H1 (cell line): Measurements from ENCODE around the gene C14orf93. TPM values are rescaled to one million over a fixed set of nuclear protein-coding genes. Genes with fewer than 3 reads are reported as not detected.

ENCODE experiments used
- CTCF ChIA-PET: fragments of 300-600 bp; sonication (Branson Sonifier 250); formaldehyde crosslinking; loops from one replicate; lab custom pipeline; 2021; ENCODE audit not compliant: partially characterized antibody; lab: Charles Lee
- POLR2A ChIA-PET: fragments of 300-600 bp; sonication (Branson Sonifier 250); formaldehyde crosslinking; loops from one replicate; lab custom pipeline; 2021; ENCODE audit warnings: inconsistent platforms; ENCODE audit not compliant: partially characterized antibody; lab: Charles Lee
- DNase-seq, 2 experiments: peaks; one replicate each; pipeline versions ENCODE4 v3.0.0 to v3.0.0-alpha.2; 2010 to 2022; ENCODE audit warnings: low spot score in 2 of 2, low read depth in 1 of 2, mixed read lengths in 1 of 2
- FAIRE-seq: peaks from 2 replicates; lab custom pipeline; 2011; peaks lifted over from hg19 to GRCh38; lab: Jason Lieb, UNC
- H2AFZ ChIP-seq: 2 replicates; pipeline ENCODE4 v1.8.1; 2012; ENCODE audit warnings: low read length, inconsistent platforms
- H2AK5ac ChIP-seq: 2 replicates; pipeline ENCODE4 v1.6.1; 2013; ENCODE audit warnings: low read depth, low read length
- H2BK120ac ChIP-seq: replicated peaks from 2 replicates; pipeline ENCODE3; 2013; ENCODE audit warnings: low read depth, low read length, inconsistent platforms
- H2BK12ac ChIP-seq: 2 replicates; pipeline ENCODE4 v1.6.1; 2013; ENCODE audit warnings: low read depth, low read length
- H2BK15ac ChIP-seq: 2 replicates; pipeline ENCODE4 v1.6.1; 2013; ENCODE audit warnings: low read length
- H2BK20ac ChIP-seq: 2 replicates; pipeline ENCODE4 v1.6.1; 2013; ENCODE audit warnings: low read length
- H2BK5ac ChIP-seq: 2 replicates; pipeline ENCODE4 v1.6.1; 2013; ENCODE audit warnings: low read depth, low read length
- H3K14ac ChIP-seq: 2 replicates; pipeline ENCODE4 v1.6.1; 2013; ENCODE audit warnings: inconsistent platforms; ENCODE audit not compliant: insufficient read length
- H3K18ac ChIP-seq: 2 replicates; pipeline ENCODE4 v1.6.1; 2013; ENCODE audit warnings: low read length; ENCODE audit errors: extremely low read depth
- H3K23ac ChIP-seq: 2 replicates; pipeline ENCODE4 v1.6.1; 2013; ENCODE audit warnings: inconsistent platforms; ENCODE audit not compliant: insufficient read length
- H3K23me2 ChIP-seq: 2 replicates; pipeline ENCODE4 v1.6.1; 2013; ENCODE audit warnings: low read depth, low read length
- H3K27ac ChIP-seq: 2 replicates; pipeline ENCODE4 v1.6.1; 2011; ENCODE audit warnings: low read depth, low read length, inconsistent platforms
- H3K27me3 ChIP-seq, 4 experiments: replicated peaks in 1 of 4; 1 replicate in 1 of 4; 2 replicates in 3 of 4; pipeline versions ENCODE4 v1.6.1 to v1.8.1; 2011 to 2013; ENCODE audit warnings: low read length in 3 of 4, mild to moderate bottlenecking in 3 of 4, inconsistent platforms in 2 of 4, mixed read lengths in 2 of 4, moderate library complexity in 1 of 4; ENCODE audit not compliant: control insufficient read depth in 3 of 4, insufficient read depth in 3 of 4; ENCODE audit errors: extremely low read depth in 1 of 4
- H3K36me3 ChIP-seq, 4 experiments: 2 replicates each; pipeline versions ENCODE4 v1.6.1 to v1.8.1; 2011 to 2013; ENCODE audit warnings: mild to moderate bottlenecking in 4 of 4, low read length in 3 of 4, moderate library complexity in 2 of 4, control low read depth in 1 of 4, inconsistent platforms in 1 of 4; ENCODE audit not compliant: insufficient read depth in 4 of 4, control insufficient read depth in 2 of 4
- H3K4ac ChIP-seq: replicated peaks from 2 replicates; pipeline ENCODE3; 2013; ENCODE audit warnings: low read length, low read depth, mixed read lengths, inconsistent platforms; ENCODE audit not compliant: insufficient read length
- H3K4me1 ChIP-seq, 4 experiments: replicated peaks in 1 of 4; 1 replicate in 1 of 4; 2 replicates in 3 of 4; pipeline versions ENCODE4 v1.6.1 to v1.8.1; 2011 to 2013; ENCODE audit warnings: low read length in 3 of 4, inconsistent platforms in 2 of 4, mixed read lengths in 1 of 4; ENCODE audit not compliant: insufficient read depth in 4 of 4, control insufficient read depth in 3 of 4
- H3K4me2 ChIP-seq, 2 experiments: 2 replicates each; pipeline versions ENCODE4 v1.6.1 to v1.8.1; 2011 to 2013; ENCODE audit warnings: low read depth in 2 of 2, low read length in 2 of 2, control low read depth in 1 of 2, inconsistent platforms in 1 of 2, mild to moderate bottlenecking in 1 of 2; ENCODE audit not compliant: insufficient read depth in 1 of 2
- H3K4me3 ChIP-seq, 4 experiments: fragments of 200-600, 300-600 bp in 1 of 4; sonication (generic), shearing (Covaris generic), sonication (Bioruptor Twin) in 1 of 4; 2 replicates each; pipeline versions ENCODE4 v1.5.1 to v1.8.1; 2011 to 2016; ENCODE audit warnings: low read length in 4 of 4, low read depth in 3 of 4, control low read depth in 2 of 4, inconsistent platforms in 2 of 4, mild to moderate bottlenecking in 2 of 4, mixed read lengths in 1 of 4, moderate library complexity in 1 of 4; ENCODE audit not compliant: insufficient read depth in 2 of 4; ENCODE audit errors: extremely low read depth in 1 of 4
- H3K56ac ChIP-seq: replicated peaks from 2 replicates; pipeline ENCODE3; 2013; ENCODE audit warnings: low read depth, mild to moderate bottlenecking, mixed read lengths, low read length, inconsistent platforms; ENCODE audit not compliant: insufficient read length
- H3K79me1 ChIP-seq: 2 replicates; pipeline ENCODE4 v1.6.1; 2013; ENCODE audit warnings: low read depth, low read length, control low read depth
- H3K79me2 ChIP-seq, 2 experiments: 2 replicates each; pipeline versions ENCODE4 v1.6.1 to v1.8.1; 2012 to 2013; ENCODE audit warnings: low read length in 2 of 2, mild to moderate bottlenecking in 2 of 2, inconsistent platforms in 1 of 2; ENCODE audit not compliant: insufficient read depth in 2 of 2, control insufficient read depth in 1 of 2
- H3K9ac ChIP-seq, 4 experiments: replicated peaks in 1 of 4; 1 replicate in 1 of 4; 2 replicates in 3 of 4; pipeline versions ENCODE4 v1.6.1 to v1.8.1; 2011 to 2013; ENCODE audit warnings: low read depth in 3 of 4, low read length in 3 of 4, control low read depth in 2 of 4, mild to moderate bottlenecking in 2 of 4, moderate library complexity in 2 of 4, inconsistent platforms in 1 of 4; ENCODE audit errors: extremely low read depth in 1 of 4
- H3K9me3 ChIP-seq, 2 experiments: 2 replicates each; pipeline versions ENCODE4 v1.6.1 to v1.8.1; 2012 to 2013; ENCODE audit warnings: mild to moderate bottlenecking in 2 of 2, moderate library complexity in 2 of 2, control low read depth in 1 of 2, inconsistent platforms in 1 of 2, low read depth in 1 of 2, low read length in 1 of 2, mixed read lengths in 1 of 2; ENCODE audit not compliant: insufficient read depth in 2 of 2
- H4K20me1 ChIP-seq, 2 experiments: replicated peaks in 1 of 2; 2 replicates each; pipeline versions ENCODE3 to v1.8.1; 2011 to 2013; ENCODE audit warnings: inconsistent platforms in 2 of 2, low read length in 2 of 2, mild to moderate bottlenecking in 1 of 2; ENCODE audit not compliant: insufficient read depth in 2 of 2, control insufficient read depth in 1 of 2
- H4K5ac ChIP-seq: 2 replicates; pipeline ENCODE4 v1.6.1; 2013; ENCODE audit warnings: low read length, low read depth, mixed read lengths, inconsistent platforms; ENCODE audit not compliant: insufficient read length
- H4K8ac ChIP-seq: 2 replicates; pipeline ENCODE4 v1.8.0; 2013; ENCODE audit warnings: mild to moderate bottlenecking, moderate library complexity, low read length, inconsistent platforms; ENCODE audit not compliant: insufficient read depth; ENCODE audit errors: extremely low read depth
- H4K91ac ChIP-seq: replicated peaks from 2 replicates; pipeline ENCODE3; 2013; ENCODE audit warnings: low read length, mixed read lengths, inconsistent platforms; ENCODE audit not compliant: insufficient read length
- CBX5 ChIP-seq: fragments of 300-800, 300-1000 bp; sonication (generic); IDR thresholded peaks from 2 replicates; pipeline ENCODE4 v1.7.1; 2016; ENCODE audit warnings: antibody characterized with exemption, low read length, low read depth
- JUND ChIP-seq: IDR thresholded peaks from 2 replicates; pipeline ENCODE4 v1.6.1; 2011; ENCODE audit warnings: mild to moderate bottlenecking, improper control_type of control experiment, low read length
- KDM1A ChIP-seq: fragments of 200-600, 300-600 bp; sonication (generic); IDR thresholded peaks from 2 replicates; pipeline ENCODE4 v1.7.1; 2016; ENCODE audit warnings: mild to moderate bottlenecking, low read length, borderline replicate concordance
- NRF1 ChIP-seq: IDR thresholded peaks from 2 replicates; pipeline ENCODE4 v1.6.1; 2011; ENCODE audit warnings: mild to moderate bottlenecking, low read depth, low read length, improper control_type of control experiment
- POLR2AphosphoS5 ChIP-seq: IDR thresholded peaks from 2 replicates; pipeline ENCODE4 v1.6.1; 2011; ENCODE audit warnings: low read depth, low read length
- RAD21 ChIP-seq, 2 experiments: IDR thresholded peaks in 1 of 2; conservative IDR thresholded peaks in 1 of 2; 2 replicates each; pipeline ENCODE4 v1.6.1; 2011; ENCODE audit warnings: low read depth in 2 of 2, low read length in 2 of 2, improper control_type of control experiment in 1 of 2, inconsistent platforms in 1 of 2, mild to moderate bottlenecking in 1 of 2, moderate library complexity in 1 of 2
- SAP30 ChIP-seq: fragments of 300-600 bp; sonication (generic); IDR thresholded peaks from 2 replicates; pipeline ENCODE4 v1.7.1; 2012; ENCODE audit warnings: low read length, moderate library complexity, mild to moderate bottlenecking, inconsistent platforms; ENCODE audit not compliant: insufficient read depth, insufficient replicate concordance
- WGBS, 2 experiments: shearing (Covaris generic) in 1 of 2; methylation state at CpG; one replicate each; pipeline versions ENCODE4 v1.1.6 to v1.1.7; 2013 to 2015; ENCODE audit warnings: low lambda C conversion rate in 2 of 2, mixed read lengths in 2 of 2, inconsistent platforms in 1 of 2, low coverage in 1 of 2, missing lambda C conversion rate in 1 of 2; ENCODE audit not compliant: insufficient replicate concordance in 2 of 2, insufficient coverage in 1 of 2, insufficient read length in 1 of 2; ENCODE audit errors: extremely low coverage in 1 of 2, missing lambda C conversion rate in 1 of 2; 5-methylcytosine and 5-hydroxymethylcytosine counted together
- polyA plus RNA-seq, 7 experiments: library from polyadenylated mRNA; depleted of rRNA in 3 of 7; stranded (reverse) in 5 of 7; unstranded in 2 of 7; fragments of >200 nt in 5 of 7; fragments of 200-250 nt in 2 of 7; gene quantifications; 1 replicate in 5 of 7; 2 replicates in 1 of 7; 4 replicates in 1 of 7; pipeline versions ENCODE4 v1.2.1 to v1.2.3, GENCODE V29; 2011 to 2013; ENCODE audit warnings: missing spikeins in 2 of 7, mixed read lengths in 2 of 7
- total RNA-seq: library from RNA; stranded (reverse); fragmentation: NEBNext Ultra II Directional; extraction: Animal tissue kit (Norgen Biotek cat#: 25700); gene quantifications from 2 replicates; pipeline ENCODE4 v1.2.1, GENCODE V29; 2021

Gene C14orf93
- total and polyA plus RNA-seq, 2 of the 8 experiments (the other 6 are each of a cell fraction or from before 2014, with no cell fraction given), result 7.8 to 8.2 TPM

DNA sequence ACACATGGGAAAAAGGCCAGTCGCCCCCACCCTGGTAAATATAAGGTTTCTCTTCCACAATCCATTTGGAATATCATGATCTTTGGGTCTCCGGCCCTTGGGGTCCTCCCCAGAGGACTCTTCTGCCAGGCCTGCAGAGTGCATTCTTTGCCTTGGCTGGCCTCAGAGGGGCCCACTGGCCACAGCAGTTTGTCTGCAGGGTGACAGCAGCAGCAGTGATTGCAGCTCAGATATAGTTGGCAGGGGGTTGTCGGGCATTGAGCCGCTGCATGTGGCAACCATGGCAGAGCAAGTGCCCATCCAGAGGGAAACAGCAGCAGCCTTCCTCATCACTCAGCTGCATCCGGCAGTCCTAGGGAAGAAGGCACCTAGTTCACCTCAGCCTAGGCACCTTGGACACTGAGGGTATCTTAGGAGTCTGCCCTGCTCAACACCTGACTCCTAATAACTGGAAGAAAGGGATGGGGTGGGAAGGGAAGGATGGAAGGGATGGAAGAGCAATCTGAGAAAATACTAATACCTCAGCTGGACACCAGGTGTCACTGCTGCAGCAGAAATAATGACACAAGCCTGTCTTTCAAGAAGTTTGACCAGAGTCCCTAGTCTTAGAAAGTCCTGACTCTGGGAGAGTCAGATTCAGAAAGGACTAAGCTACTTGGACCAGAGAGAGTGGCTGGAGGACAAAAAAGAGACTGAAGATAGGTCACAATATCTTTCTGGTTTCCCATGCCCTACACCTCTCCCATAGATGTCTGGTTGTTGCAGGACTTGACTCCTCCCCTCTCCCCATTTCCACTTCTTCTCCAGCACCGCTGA is 36.5 kb downstream of the C14orf93 start:
- peaks cover 0 to 4% of the 10 kb centered on the region in 2 experiments for H4K20me1 ChIP-seq
- FAIRE-seq (peak; percentile 7), DNase-seq (peak in 1 of 2 experiments; percentile 66)
- peaks cover 0 to 18% of the 10 kb centered on the region in 2 experiments; a peak in 2 of 4 replicates for H3K79me2 ChIP-seq
- no peak overlapping the region for H2BK120ac ChIP-seq
- WGBS, 2 experiments, result 86% methylated on average over 6 of the region's 6 CpGs; no CpG with 5 or more reads in 1 of the 2 experiments
- H3K23me2 ChIP-seq, result no peaks in the 10 kb centered on the region; the same call in 1 of the 2 replicates
- no peak overlapping the region for H3K27ac ChIP-seq
- no peak overlapping the region for H4K8ac ChIP-seq
- H3K18ac ChIP-seq, result no peak overlapping the region
- no peaks in the 10 kb centered on the region for H3K9me3 ChIP-seq
- no peak overlapping the region for H2BK15ac ChIP-seq
- no peak overlapping the region for H3K9ac ChIP-seq
- H2AFZ ChIP-seq, result no peak overlapping the region
- ChIA-PET POLR2A (interaction anchor here (0.6 to 9.7 kb wide), 14 partner anchors 10 to 207 kb away, joined by 3 to 118 read pairs (median 5); partner anchors contain the start of genes AJUBA, HAUS4, OXA1L and PRMT5), CTCF (interaction anchor here (0.7 to 7.7 kb wide), 40 partner anchors 10 to 611 kb away, joined by 3 to 175 read pairs (median 4); partner anchors contain the start of genes AJUBA, CDH24, HAUS4 and PSMB11)
- no peak overlapping the region for H3K4ac ChIP-seq
- H3K27me3 ChIP-seq, result no peaks in the 10 kb centered on the region
- peaks cover 17 to 74% (median 43%) of the 10 kb centered on the region in 4 experiments for H3K36me3 ChIP-seq
- H3K4me2 ChIP-seq, result no peak overlapping the region
- H3K4me1 ChIP-seq, result peaks cover 13 to 20% (median 18%) of the 10 kb centered on the region in 4 experiments
- H3K14ac ChIP-seq, result no peak overlapping the region
- H4K91ac ChIP-seq, result no peak overlapping the region
- H2BK20ac ChIP-seq, result 0 out of 2 replicates have a peak overlapping the region, but pooled peaks have one; percentile 76
- no peak overlapping the region for H3K56ac ChIP-seq
- H4K5ac ChIP-seq, result no peak overlapping the region
- H3K23ac ChIP-seq, result no peak overlapping the region
- no peak overlapping the region for H2AK5ac ChIP-seq
- H2BK12ac ChIP-seq, result no peak overlapping the region
- H3K4me3 ChIP-seq, result no peak overlapping the region
- no peaks in the 10 kb centered on the region; the same call in 1 of the 2 replicates for H3K79me1 ChIP-seq
- H2BK5ac ChIP-seq, result peak overlapping the region; percentile 53; the same call in 1 of the 2 replicates
- TF ChIP-seq POLR2AphosphoS5 (peak; percentile 29; the same call in 1 of the 2 replicates), JUND (peak; percentile 27; the same call in 1 of the 2 replicates), KDM1A (no peak), SAP30 (no peak), NRF1 (no peak), RAD21 (IDR thresholded peaks at IDR 0.05 in 1 of 2, conservative IDR thresholded peaks at IDR 0.05 in 1 of 2; ENCODE audit: low read depth in 2 of 2, low read length in 2 of 2) (peak; percentile 84 to 88), CBX5 (no peak)
